Epidermal melanocyte (primary cell): ENCODE results near the gene CACUL1.
"Not testable (repeated sequence)": the region's sequence is repeated elsewhere in the genome, so short reads cannot be mapped to it uniquely, and the experiment has no call there.

ENCODE experiments used
- DNase-seq: peaks from one replicate; pipeline ENCODE4 v3.0.0; 2011; ENCODE audit warnings: low spot score; ENCODE audit not compliant: insufficient read length

Gene CACUL1

GRCh38 chr10:118687472-118687871, 67.3 kb downstream of the CACUL1 start:
- DNase-seq = no peak

GRCh38 chr10:118682533-118682932, 72.2 kb downstream of the CACUL1 start:
- DNase-seq = no peak

- DNase-seq = no peak
These were observed 74.6 kb downstream of the CACUL1 start for GRCh38 chr10:118680197-118680596.

- DNase-seq = no peak
These were observed 80.4 kb downstream of the CACUL1 start for GRCh38 chr10:118674226-118674919.

GRCh38 chr10:118672766-118673715, 81.7 kb downstream of the CACUL1 start:
- DNase-seq = no peak

GRCh38 chr10:118672153-118672552, 82.6 kb downstream of the CACUL1 start:
- no peak for DNase-seq

GRCh38 chr10:118671221-118671620, 83.5 kb downstream of the CACUL1 start:
- DNase-seq = not testable (repeated sequence)

GRCh38 chr10:118670472-118671124, 84.2 kb downstream of the CACUL1 start:
- DNase-seq = no peak

GRCh38 chr10:118669835-118670234, 84.9 kb downstream of the CACUL1 start:
- DNase-seq = no peak

- peak; percentile 40 for DNase-seq
These were observed 85.6 kb downstream of the CACUL1 start for GRCh38 chr10:118669020-118669791.

- no peak for DNase-seq
These were observed 86.4 kb downstream of the CACUL1 start for GRCh38 chr10:118668228-118668952.

GRCh38 chr10:118667732-118668131, 87.0 kb downstream of the CACUL1 start:
- DNase-seq = no peak

- DNase-seq = no peak
These were observed 88.4 kb downstream of the CACUL1 start for GRCh38 chr10:118666350-118666749.

GRCh38 chr10:118664321-118664720, 90.4 kb downstream of the CACUL1 start:
- DNase-seq = no peak

GRCh38 chr10:118663176-118663575, 91.6 kb downstream of the CACUL1 start:
- no peak for DNase-seq

- DNase-seq = no peak
These were observed 92.3 kb downstream of the CACUL1 start for GRCh38 chr10:118662228-118663035.

- no peak for DNase-seq
These were observed 96.0 kb downstream of the CACUL1 start for GRCh38 chr10:118658762-118659161.

GRCh38 chr10:118658168-118658567, 96.6 kb downstream of the CACUL1 start:
- DNase-seq = not testable (repeated sequence)

- DNase-seq = not testable (repeated sequence)
These were observed 109.5 kb downstream of the CACUL1 start for GRCh38 chr10:118645294-118645693.

GRCh38 chr10:118642228-118642627, 112.5 kb downstream of the CACUL1 start:
- no peak for DNase-seq
